ENCODE data around the gene FAM72B. TPM values are rescaled to one million over a fixed set of nuclear protein-coding genes. Genes with fewer than 3 reads are reported as not detected.
"Not testable (repeated sequence)": the region's sequence is repeated elsewhere in the genome, so short reads cannot be mapped to it uniquely, and the experiment has no call there.

FAM72B gene
- total and polyA plus RNA-seq, 12 donors, result 0.13 to 1.1 (median 0.34) TPM; not detected in 5

GRCh38 chr1:121163850-121164757 lies 20.0 kb downstream of the FAM72B start:
- intact Hi-C loops (cut with DNase I), result not testable (repeated sequence)

GRCh38 chr1:121161199-121161901 lies 22.8 kb downstream of the FAM72B start:
- WGBS, 2 donors, result 83 to 88% methylated on average over 3 of the region's 6 CpGs
- H3K36me3 ChIP-seq; H3K27me3 ChIP-seq; DNase-seq; ATAC-seq; H3K4me3 ChIP-seq; intact Hi-C loops (cut with DNase I); H3K4me1 ChIP-seq; H3K27ac ChIP-seq; H3K9me3 ChIP-seq: not testable (repeated sequence)

More at GRCh38 chr1:121163850-121164757, 20.0 kb downstream of the FAM72B start:
- not testable (repeated sequence) for H3K36me3 ChIP-seq, H3K27me3 ChIP-seq, DNase-seq, H3K9me3 ChIP-seq, H3K4me1 ChIP-seq, H3K4me3 ChIP-seq, ATAC-seq, H3K27ac ChIP-seq
- 74 to 88% methylated on average over 3 to 4 of the region's 5 CpGs for WGBS, 2 donors

- H3K36me3 ChIP-seq; H3K27me3 ChIP-seq; ATAC-seq; intact Hi-C loops (cut with DNase I); H3K9me3 ChIP-seq; H3K4me1 ChIP-seq; H3K27ac ChIP-seq; H3K4me3 ChIP-seq; DNase-seq: not testable (repeated sequence)
- 93% methylated on average over 2 of the region's 2 CpGs for WGBS, 2 donors
Observed at GRCh38 chr1:121160118-121160517, 24.0 kb downstream of the FAM72B start.

- H3K27me3 ChIP-seq, result not testable (repeated sequence)
- 86 to 91% methylated on average over 1 of the region's 2 CpGs for whole genome bisulfite sequencing, 2 donors
- ATAC-seq, result peak in 1 of 8 donors; percentile 37
Observed at GRCh38 chr1:121157609-121158008, 26.5 kb downstream of the FAM72B start.

GRCh38 chr1:121156958-121157603 lies 27.1 kb downstream of the FAM72B start:
- H3K27ac ChIP-seq; H3K27me3 ChIP-seq; intact Hi-C loops (cut with DNase I); H3K4me3 ChIP-seq; H3K36me3 ChIP-seq; DNase-seq; H3K4me1 ChIP-seq; H3K9me3 ChIP-seq: not testable (repeated sequence)
- ATAC-seq, result peak in 1 of 8 donors; percentile 58
- no CpG with 5 or more reads among the region's 4 CpGs for WGBS, 2 donors

More at GRCh38 chr1:121157609-121158008, 26.5 kb downstream of the FAM72B start:
- DNase-seq; intact Hi-C loops (cut with DNase I); H3K4me3 ChIP-seq; H3K4me1 ChIP-seq; H3K27ac ChIP-seq; H3K36me3 ChIP-seq; H3K9me3 ChIP-seq: not testable (repeated sequence)

- peak in 1 of 2 donors; percentile 3 for DNase-seq
- WGBS, 2 donors, result 42 to 67% methylated on average over 6 of the region's 6 CpGs
- H3K9me3 ChIP-seq; H3K36me3 ChIP-seq; H3K4me3 ChIP-seq; intact Hi-C loops (cut with DNase I); H3K27me3 ChIP-seq; H3K4me1 ChIP-seq: not testable (repeated sequence)
- peak in 5 of 8 donors; percentile 41 to 69 (median 55) for ATAC-seq
- H3K27ac ChIP-seq, result peak overlapping the region in 1 of 10 donors; percentile 12
- peak in 6 of 9 donors; percentile 7 to 47 (median 30) for TF ChIP-seq CTCF (IDR thresholded peaks at IDR 0.05)
Observed at GRCh38 chr1:121155671-121156358, 28.3 kb downstream of the FAM72B start.

- H3K27me3 ChIP-seq; H3K4me3 ChIP-seq; H3K27ac ChIP-seq; DNase-seq; H3K4me1 ChIP-seq; H3K9me3 ChIP-seq; intact Hi-C loops (cut with DNase I); H3K36me3 ChIP-seq: not testable (repeated sequence)
- ATAC-seq, result peak in 1 of 8 donors; percentile 65
- 71 to 80% methylated on average over 1 of the region's 2 CpGs for WGBS, 2 donors
Observed at GRCh38 chr1:121154811-121155210, 29.3 kb downstream of the FAM72B start.

- DNase-seq; H3K4me1 ChIP-seq; H3K36me3 ChIP-seq; H3K4me3 ChIP-seq; H3K27ac ChIP-seq; intact Hi-C loops (cut with DNase I); H3K9me3 ChIP-seq; H3K27me3 ChIP-seq: not testable (repeated sequence)
- peak in 2 of 8 donors; percentile 54 to 65 for ATAC-seq
Observed at GRCh38 chr1:121152788-121153187, 31.4 kb downstream of the FAM72B start.

GRCh38 chr1:121151294-121151693 lies 32.8 kb downstream of the FAM72B start:
- H3K4me1 ChIP-seq; DNase-seq; H3K4me3 ChIP-seq; H3K9me3 ChIP-seq; H3K36me3 ChIP-seq; H3K27me3 ChIP-seq; intact Hi-C loops (cut with DNase I); H3K27ac ChIP-seq: not testable (repeated sequence)
- ATAC-seq, result peak in 2 of 8 donors; percentile 20 to 38
- WGBS, 2 donors, result 76 to 82% methylated on average over 1 of the region's 1 CpG

All from heart right ventricle (tissue), 16 donors.